Erythroblast (primary cell): ENCODE results near the gene YPEL4.

Experiments used
- GATA1 ChIP-seq: IDR thresholded peaks from 2 replicates; pipeline ENCODE4 v1.6.1; 2011; ENCODE audit warnings: low read depth, mild to moderate bottlenecking, control low read depth, low read length, moderate library complexity
- POLR2A ChIP-seq: IDR thresholded peaks from 2 replicates; pipeline ENCODE4 v1.6.1; 2011; ENCODE audit warnings: mild to moderate bottlenecking, low read length

GRCh38 chr11:57599381-57599780 lies 50.3 kb downstream of the YPEL4 start:
- TF ChIP-seq POLR2A (no peak), GATA1 (no peak)
